Ovary (tissue), 9 donors: ENCODE data around the gene IRX5. TPM values are rescaled to one million over a fixed set of nuclear protein-coding genes. Genes with fewer than 3 reads are reported as not detected.

Experiments
- DNase-seq, 5 donors: peaks; one replicate each; pipeline ENCODE4 v3.0.0-alpha.2; 2019 to 2020
- H3K27ac ChIP-seq, 2 donors: fragments of 200-600 bp; one replicate each; pipeline versions ENCODE4 v1.5.1 to v1.8.0; 2019 to 2022
- H3K27me3 ChIP-seq: fragments of 200-600 bp; one replicate; pipeline ENCODE4 v1.8.0; 2022
- H3K36me3 ChIP-seq: fragments of 200-600 bp; sonication (generic); one replicate; pipeline ENCODE4 v1.5.1; 2019
- H3K4me1 ChIP-seq: one replicate; pipeline ENCODE4 v1.8.1; 2013; ENCODE audit warnings: mild to moderate bottlenecking, moderate library complexity; ENCODE audit not compliant: insufficient read depth
- H3K4me3 ChIP-seq: fragments of 200-600 bp; sonication (generic); one replicate; pipeline ENCODE4 v1.5.1; 2017
- H3K9me3 ChIP-seq, 2 donors: fragments of 200-600 bp in 1 of 2; sonication (generic) in 1 of 2; one replicate each; pipeline versions ENCODE4 v1.5.1 to v1.8.1; 2013 to 2019; ENCODE audit warnings: mild to moderate bottlenecking in 1 of 2, moderate library complexity in 1 of 2
- EP300 ChIP-seq: sonication (generic); formaldehyde crosslinking; IDR thresholded peaks from one replicate; pipeline ENCODE4 v1.6.1; 2017; ENCODE audit warnings: antibody characterized with exemption
- POLR2A ChIP-seq: fragments of 450-650 bp; IDR thresholded peaks from one replicate; pipeline ENCODE4 v1.6.1; 2017; ENCODE audit warnings: antibody characterized with exemption, mild to moderate bottlenecking, moderate library complexity
- WGBS, 3 donors: extraction: QIAGEN DNeasy Blood & Tissue Kit in 1 of 3; methylation state at CpG; one replicate each; pipeline versions ENCODE4 v1.1.5 to v1.1.7; 2013 to 2017; 5-methylcytosine and 5-hydroxymethylcytosine counted together
- intact Hi-C, 4 donors: fragments of 100-400 bp; cut with DNase I; formaldehyde crosslinking; loops; one replicate each; pipeline versions ENCODE4 v1.11.0 to v1.15.1; 2022 to 2023
- polyA plus RNA-seq, 2 donors: library from polyadenylated mRNA; stranded (reverse); fragments of 200-250 nt in 1 of 2; fragments of 350-450 nt in 1 of 2; fragmentation: Illumina TruSeq in 1 of 2; extraction: RNeasy Lipid Tissue Mini Kit (QIAGEN cat#74804) in 1 of 2; gene quantifications; one replicate each; pipeline ENCODE4 v1.2.3, GENCODE V29; 2013 to 2014
- total RNA-seq, 7 donors: library from RNA; depleted of rRNA in 2 of 7; stranded (reverse); fragments of >200 nt in 2 of 7; fragmentation: NEBNext Ultra II Directional in 3 of 7; extraction: Animal tissue kit (Norgen Biotek cat#: 25700) in 3 of 7; gene quantifications; one replicate each; pipeline versions ENCODE4 v1.1.0 to v1.2.4, GENCODE V29; 2016 to 2023
- TF ChIP-seq, protein P1 (sequence below), 3 donors: fragments of 450-650 bp in 2 of 3; fragments of 200-600 bp in 1 of 3; IDR thresholded peaks; one replicate each; pipeline versions ENCODE4 v1.5.1 to v1.8.0; 2016 to 2022; ENCODE audit warnings: antibody characterized with exemption in 3 of 3, mild to moderate bottlenecking in 1 of 3
- donor health status: DM: no; HTN: no; CAD: no; lungs with moderate emphysema.
- donor health status: DM: no; HTN: no; CAD: no.
- donor health status: Bipolar disorder and iron deficiency.
- donor health status: DM: yes; HTN: yes; CAD: no.
- donor health status: DM: no; HTN: no; CAD: no.
- donor health status: DM: yes; HTN: yes; CAD: no.

Gene IRX5
- total and polyA plus RNA-seq, 9 donors, result 0.35 to 9.7 (median 0.88) TPM

DNA sequence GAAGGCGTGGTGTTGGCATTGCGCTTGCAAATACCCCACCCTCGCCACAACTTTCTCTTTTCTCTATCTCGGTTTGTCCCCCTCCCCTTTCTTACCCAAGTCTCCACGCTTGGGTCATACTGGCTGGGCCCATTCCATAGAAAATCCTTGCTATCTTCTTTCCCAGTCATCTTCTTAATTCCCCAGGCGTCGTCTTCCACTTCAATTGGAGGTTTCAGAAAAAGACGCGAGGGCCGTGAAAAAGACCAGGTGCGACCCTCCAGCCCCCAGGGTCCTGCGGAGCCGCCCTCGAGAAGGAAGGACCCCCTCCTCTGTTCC lies 8.3 kb downstream of the IRX5 start:
- Histone ChIP-seq H3K27ac (no peak overlapping the region), H3K27me3 (no peaks in the 10 kb centered on the region), H3K9me3 (no peaks in the 10 kb centered on the region), H3K36me3 (no peaks in the 10 kb centered on the region), H3K4me1 (peaks cover 4% of the 10 kb centered on the region), H3K4me3 (no peak overlapping the region)
- TF ChIP-seq EP300, result no peak
- TF ChIP-seq POLR2A, result no peak
- TF ChIP-seq, protein P1, sequence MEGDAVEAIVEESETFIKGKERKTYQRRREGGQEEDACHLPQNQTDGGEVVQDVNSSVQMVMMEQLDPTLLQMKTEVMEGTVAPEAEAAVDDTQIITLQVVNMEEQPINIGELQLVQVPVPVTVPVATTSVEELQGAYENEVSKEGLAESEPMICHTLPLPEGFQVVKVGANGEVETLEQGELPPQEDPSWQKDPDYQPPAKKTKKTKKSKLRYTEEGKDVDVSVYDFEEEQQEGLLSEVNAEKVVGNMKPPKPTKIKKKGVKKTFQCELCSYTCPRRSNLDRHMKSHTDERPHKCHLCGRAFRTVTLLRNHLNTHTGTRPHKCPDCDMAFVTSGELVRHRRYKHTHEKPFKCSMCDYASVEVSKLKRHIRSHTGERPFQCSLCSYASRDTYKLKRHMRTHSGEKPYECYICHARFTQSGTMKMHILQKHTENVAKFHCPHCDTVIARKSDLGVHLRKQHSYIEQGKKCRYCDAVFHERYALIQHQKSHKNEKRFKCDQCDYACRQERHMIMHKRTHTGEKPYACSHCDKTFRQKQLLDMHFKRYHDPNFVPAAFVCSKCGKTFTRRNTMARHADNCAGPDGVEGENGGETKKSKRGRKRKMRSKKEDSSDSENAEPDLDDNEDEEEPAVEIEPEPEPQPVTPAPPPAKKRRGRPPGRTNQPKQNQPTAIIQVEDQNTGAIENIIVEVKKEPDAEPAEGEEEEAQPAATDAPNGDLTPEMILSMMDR (IDR thresholded peaks at IDR 0.05), result no peak
- 12 to 34% (median 14%) methylated on average over 14 of the region's 14 CpGs for WGBS, 3 donors
- DNase-seq, result no peak
- intact Hi-C loops, result loop anchor here in 1 of 4 donors (10.0 kb wide), 1 partner anchor 654 kb away; the partner anchor contains the start of gene IRX3

DNA sequence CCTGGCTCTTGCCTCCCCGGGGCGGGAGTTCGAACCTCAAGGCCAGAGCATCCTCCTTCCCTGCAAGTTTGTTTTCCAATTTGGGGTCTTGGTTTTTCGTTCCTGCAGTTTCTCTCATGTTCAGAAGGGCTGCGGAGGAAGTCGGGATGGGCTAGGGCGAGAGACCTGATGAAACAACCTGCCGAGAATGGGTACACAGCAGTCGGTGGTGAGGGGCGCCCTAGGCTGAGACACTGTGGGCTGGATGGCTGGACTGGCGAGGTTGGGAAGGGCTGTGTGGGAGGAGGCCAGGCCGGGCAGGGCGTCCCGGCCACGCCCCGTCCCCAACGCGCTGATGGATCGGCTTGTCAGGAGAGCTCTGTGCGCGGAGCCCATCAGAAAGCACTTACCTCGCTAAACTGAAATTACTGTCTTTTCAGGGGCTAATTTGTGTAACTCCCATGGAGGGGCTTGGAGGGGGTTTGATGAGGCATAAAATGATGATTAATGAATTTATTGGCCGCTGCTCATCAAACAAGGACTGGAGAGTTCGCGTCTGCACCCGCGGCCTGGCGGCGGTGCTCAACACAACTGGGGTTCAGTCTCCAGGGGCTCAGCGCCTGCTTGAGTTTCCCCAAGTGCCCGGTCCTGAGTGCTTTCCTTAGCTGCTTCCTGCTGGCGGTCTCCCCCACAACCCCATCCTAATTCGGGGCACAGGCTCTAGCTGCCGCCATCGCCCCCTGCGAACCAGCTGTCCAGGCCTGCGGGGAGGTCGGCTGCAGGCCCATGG lies 9.0 kb downstream of the IRX5 start:
- no peaks in the 10 kb centered on the region for H3K36me3 ChIP-seq
- H3K4me3 ChIP-seq, result no peak overlapping the region
- no peaks in the 10 kb centered on the region for H3K27me3 ChIP-seq
- TF ChIP-seq EP300 (no peak), POLR2A (no peak)
- TF ChIP-seq, protein P1 (IDR thresholded peaks at IDR 0.05), result no peak
- H3K9me3 ChIP-seq, result no peaks in the 10 kb centered on the region
- 18 to 34% (median 19%) methylated on average over 38 of the region's 38 CpGs for WGBS, 3 donors
- H3K27ac ChIP-seq, result no peak overlapping the region
- peaks cover 4% of the 10 kb centered on the region for H3K4me1 ChIP-seq
- DNase-seq, result no peak
- intact Hi-C loops, result loop anchor here in 1 of 4 donors (10.0 kb wide), 1 partner anchor 655 kb away; the partner anchor contains the start of gene IRX3

DNA sequence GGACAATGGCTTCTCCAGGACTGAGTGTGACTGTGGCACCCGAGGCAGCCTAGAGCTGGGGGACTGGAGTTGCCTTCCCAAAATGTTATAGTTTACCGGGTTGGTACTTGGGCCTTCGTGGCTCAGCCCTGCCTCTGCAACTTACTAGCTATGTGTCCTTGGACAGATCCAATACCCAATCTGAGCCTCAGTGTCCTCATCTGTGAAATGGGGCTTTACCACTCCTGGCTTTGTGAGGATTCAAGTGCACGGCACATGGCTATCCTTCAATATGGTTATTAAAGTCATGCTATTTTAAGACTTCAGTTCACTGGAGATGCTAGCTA lies 9.6 kb downstream of the IRX5 start:
- H3K27me3 ChIP-seq, result no peaks in the 10 kb centered on the region
- no peak overlapping the region for H3K27ac ChIP-seq
- WGBS, 3 donors, result 50 to 60% (median 51%) methylated on average over 4 of the region's 4 CpGs
- no peak for TF ChIP-seq EP300
- TF ChIP-seq, protein P1 (IDR thresholded peaks at IDR 0.05), result no peak
- no peak for TF ChIP-seq POLR2A
- H3K4me3 ChIP-seq, result no peak overlapping the region
- H3K36me3 ChIP-seq, result no peaks in the 10 kb centered on the region
- peaks cover 4% of the 10 kb centered on the region for H3K4me1 ChIP-seq
- intact Hi-C loops, result no loop called here
- H3K9me3 ChIP-seq, result no peaks in the 10 kb centered on the region
- no peak for DNase-seq

DNA sequence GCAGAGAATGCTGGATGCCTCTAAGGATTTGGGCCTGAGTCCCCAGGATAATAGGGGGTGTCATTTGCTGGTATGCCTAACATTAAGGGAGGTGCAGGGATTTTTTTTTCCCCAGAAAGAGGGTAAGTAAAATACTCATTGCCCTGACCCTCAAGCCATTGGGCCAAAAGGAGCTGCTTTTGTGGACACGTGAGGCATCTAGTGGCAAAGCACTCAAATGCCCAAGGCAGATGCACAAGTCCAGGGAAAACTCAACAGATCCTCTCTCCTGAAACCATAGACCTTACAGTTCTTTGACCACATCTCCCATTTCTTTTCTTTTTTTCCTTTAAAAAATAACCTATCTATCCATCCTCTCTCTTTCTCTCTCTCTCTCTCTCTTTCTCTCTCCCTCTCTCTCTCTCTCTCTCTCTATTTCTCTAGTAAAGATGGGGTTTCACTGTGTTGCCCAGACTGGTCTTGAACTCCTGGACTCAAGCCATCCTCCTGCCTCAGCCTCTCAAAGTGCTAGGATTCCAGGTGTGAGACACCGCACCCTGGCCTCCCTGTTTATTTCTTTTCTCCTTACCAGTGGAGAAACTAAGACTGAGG lies 11.8 kb downstream of the IRX5 start:
- H3K4me3 ChIP-seq, result no peak overlapping the region
- no peak for TF ChIP-seq EP300
- no peak for TF ChIP-seq POLR2A
- TF ChIP-seq, protein P1 (IDR thresholded peaks at IDR 0.05), result no peak
- no peaks in the 10 kb centered on the region for H3K27me3 ChIP-seq
- H3K9me3 ChIP-seq, result no peaks in the 10 kb centered on the region
- intact Hi-C loops, result no loop called here
- H3K36me3 ChIP-seq, result no peaks in the 10 kb centered on the region
- H3K27ac ChIP-seq, result no peak overlapping the region
- no peak for DNase-seq
- 84 to 93% (median 91%) methylated on average over 2 of the region's 2 CpGs for WGBS, 3 donors
- H3K4me1 ChIP-seq, result peaks cover 2% of the 10 kb centered on the region
